ENCODE results near the gene PGP.

Gene PGP

DNA sequence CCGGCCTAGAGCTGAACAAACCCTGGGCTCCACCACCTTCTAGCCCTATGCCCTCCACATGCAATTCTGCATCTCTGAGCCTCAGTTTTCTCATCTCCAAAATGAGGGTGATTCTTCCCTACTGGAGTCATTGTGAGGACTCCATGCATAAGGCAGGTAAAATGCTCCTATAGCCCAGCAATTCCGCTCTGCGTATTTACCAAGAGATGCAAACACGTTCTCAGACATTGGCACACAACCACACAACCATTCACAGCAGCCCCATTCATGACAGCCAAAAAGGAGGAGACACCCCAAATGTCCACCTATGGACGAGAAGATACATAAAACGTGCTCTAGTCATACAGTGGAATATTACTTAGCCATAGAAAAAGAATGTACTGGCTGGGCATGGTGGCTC is 14.3 kb downstream of the PGP start:
- no peak for DNase-seq (ENCODE audit: low read depth in 2 of 2)

DNA sequence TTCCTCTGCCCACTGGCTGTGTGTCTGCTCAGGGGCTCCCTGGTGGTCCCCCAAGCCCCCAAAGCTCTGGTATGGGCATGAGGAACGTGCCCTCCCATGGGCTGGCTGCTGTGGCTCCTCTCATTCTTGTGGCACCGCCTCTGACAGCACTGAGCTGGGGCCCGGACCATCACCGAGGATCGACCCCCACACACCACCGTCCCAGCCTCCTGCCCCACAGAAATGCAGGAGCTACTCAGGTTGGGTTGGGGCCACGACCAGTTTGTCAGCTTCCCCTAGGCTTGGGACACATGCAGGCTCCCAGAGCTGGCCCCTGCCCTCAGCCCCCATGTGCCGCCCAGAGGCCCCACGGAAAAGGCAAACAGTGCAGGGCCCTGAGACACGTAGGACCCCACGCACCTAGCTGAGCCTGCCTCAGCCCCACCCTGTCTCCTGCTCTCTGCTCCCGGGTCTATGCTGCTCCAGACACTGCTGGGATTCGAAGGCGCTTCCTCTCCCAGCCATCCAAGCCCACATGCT is 15.0 kb downstream of the PGP start:
- no peak for DNase-seq (ENCODE audit: low read depth in 2 of 2)

DNA sequence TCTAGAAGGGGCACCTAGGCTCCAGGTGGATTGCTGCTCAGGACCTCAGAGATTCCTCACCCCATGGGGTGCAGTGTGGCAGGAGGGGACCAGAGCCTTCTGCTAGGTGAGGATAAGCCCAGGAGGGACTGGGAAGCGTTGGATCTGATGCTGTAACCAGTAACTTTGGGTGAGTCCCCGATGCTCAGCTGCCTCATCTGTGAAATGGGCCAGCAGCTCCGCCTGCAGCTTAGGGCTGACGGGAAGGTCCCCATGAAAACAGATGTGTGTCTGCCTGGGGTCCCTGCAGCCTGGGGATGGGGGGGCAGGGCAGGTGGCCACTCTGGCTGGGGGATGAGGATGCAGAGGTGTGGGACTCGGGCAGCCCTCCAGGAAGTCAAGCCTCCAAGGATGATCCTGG is 15.5 kb downstream of the PGP start:
- no peak for DNase-seq (ENCODE audit: low read depth in 2 of 2)

DNA sequence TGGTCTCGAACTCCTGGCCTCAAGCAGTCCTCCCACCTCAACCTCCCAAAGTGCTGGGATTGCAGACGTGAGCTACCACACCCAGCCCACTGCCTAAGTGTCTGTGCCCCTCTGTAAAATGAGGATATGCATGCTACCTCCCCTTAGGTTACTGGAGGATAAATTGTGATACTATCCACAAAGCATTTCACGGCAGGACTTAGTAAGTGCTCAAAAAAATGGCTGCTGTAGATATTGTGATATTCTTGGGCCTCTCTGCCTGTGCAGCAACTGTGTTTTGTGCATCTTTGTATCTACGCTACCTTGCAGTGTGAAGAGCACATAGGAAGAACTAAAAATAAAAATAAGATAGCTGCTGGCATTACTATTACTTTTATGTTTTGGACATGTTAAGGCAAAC is 16.4 kb downstream of the PGP start:
- DNase-seq (ENCODE audit: low read depth in 2 of 2): no peak

DNA sequence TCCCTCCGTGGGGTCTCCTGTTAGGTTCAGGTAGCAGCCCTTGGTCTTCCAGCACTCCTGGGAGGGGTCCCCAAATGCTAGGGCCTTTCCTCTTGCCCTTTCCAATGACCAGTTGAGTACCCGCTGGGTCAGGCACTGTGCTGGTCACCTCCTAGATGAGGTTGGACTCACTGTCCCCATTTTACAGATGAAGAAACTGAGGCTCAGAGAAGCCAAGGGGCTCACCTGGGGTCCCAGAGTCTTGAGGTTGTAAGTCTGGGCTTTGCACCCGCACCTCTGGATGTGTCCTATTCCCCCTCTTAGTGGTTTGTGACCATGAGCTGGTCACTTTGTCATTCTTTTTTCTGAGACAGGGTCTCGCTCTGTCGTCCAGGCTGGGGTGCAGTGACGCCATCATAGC is 16.9 kb downstream of the PGP start:
- DNase-seq (ENCODE audit: low read depth in 2 of 2): no peak

DNA sequence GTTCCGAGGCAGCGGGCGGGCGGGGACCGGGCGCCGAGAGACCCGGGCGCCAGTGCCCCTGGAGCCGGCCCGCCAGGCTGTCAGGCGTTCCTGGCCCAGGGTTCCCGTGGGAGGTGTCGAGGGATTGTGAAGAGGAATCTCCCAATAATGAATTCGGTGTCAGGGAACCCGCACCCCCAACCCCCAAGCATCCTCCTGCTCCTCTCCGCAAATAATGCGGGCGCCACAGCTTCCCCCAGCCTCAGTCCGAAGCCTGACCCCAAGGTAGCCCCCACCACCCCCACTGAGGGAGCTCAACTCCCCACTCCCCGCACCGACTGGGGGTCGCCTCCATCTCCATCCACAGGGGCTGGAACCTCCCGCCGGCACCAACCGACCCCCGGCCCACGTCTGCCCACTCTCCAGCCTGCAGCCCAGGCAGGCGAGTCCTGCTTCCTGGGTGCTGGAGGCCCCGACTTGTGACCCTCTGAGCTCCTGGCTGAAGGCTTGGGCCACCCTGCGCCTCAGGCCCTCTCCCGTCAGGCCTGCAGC is 17.6 kb downstream of the PGP start:
- no peak for DNase-seq (ENCODE audit: low read depth in 2 of 2)

DNA sequence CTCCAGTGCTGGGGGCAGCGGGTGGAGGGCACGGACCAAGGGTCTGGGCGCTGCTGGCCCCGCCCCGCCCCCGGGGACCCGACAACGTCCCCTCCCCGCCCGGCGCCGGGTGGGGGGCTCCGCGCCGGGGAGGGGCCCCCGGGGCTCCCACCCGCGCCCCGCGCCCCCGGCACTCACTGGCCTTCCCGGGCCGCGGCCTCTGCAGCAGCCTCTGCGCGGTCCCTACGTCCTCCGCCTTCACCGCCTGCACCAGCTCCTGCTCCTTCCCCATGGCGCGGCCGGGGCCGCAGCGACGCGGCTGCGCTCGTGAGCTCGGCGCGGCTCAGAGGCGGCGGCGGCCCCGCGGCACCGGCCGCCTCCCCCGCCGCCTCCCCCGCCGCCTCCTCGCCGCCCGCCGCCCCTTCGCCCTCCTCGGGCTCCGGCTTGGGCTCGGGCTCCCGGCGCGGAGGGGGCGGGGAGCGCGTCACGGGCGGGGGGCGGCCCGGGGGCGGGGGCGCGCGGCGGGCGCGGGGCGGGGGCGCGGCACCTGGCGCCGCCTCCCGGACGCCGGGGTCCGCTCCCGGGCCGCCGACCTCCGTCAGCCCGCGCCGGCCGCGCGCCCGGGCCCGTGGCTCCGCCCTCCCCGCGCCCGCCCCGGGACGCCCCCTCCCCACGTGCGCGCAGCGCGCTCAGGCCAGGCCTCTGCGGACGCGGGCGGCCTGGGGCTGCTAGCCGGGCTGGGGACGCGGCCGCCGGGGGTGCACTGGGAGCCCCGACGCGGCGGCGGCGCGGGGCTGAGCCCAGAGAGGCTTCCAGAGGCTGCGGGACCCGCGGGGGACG is 18.3 kb downstream of the PGP start, which contains the start of gene CASKIN1:
Gene CASKIN1, minus strand, starts transcription at position 444 of the 819 bp plus-strand sequence. Its CDS starts 173 bp downstream, at position 271.
- no peak for DNase-seq (ENCODE audit: low read depth in 2 of 2)

DNA sequence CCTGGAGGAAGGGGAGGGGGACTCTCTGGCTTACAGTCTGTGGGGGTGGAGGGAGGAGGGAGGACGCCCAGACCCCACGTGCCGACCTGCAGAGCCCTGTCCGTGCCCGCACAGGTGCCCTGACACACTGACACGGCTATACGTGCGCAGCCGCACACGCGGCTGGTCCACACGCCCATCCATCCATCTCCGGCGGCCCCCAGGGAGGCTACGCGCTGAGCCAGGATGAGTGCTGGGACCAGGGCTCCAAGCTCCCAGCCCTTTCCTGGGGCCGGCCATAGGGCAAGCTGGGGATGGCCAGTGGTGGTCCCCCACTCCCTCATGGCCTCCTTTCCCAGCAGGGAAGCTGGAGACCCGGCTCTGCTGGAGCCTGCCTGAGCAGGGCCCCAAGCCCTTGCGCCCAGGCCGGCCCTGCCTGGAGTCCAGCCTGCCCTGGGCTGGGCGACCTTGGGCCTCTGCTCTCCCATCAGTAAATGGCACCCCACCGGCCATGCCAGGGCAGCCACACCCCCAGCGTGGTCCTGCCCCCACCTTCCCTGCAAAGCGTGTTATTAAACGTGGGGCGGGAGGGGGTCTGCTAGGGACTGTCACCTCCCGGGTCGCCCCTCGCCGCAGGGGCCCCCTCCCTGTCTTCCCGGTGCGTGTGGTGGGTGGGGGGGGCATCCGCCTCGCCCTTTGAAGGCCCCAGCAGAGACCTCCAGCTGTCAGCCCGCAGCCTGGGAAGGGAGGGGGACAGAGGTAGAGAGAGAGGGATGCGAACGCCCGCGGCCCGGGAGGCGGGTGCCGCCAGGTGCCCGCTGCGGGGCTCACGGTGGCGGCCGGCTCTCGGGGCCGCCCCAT is 19.1 kb downstream of the PGP start:
- DNase-seq (ENCODE audit: low read depth in 2 of 2): no peak

DNA sequence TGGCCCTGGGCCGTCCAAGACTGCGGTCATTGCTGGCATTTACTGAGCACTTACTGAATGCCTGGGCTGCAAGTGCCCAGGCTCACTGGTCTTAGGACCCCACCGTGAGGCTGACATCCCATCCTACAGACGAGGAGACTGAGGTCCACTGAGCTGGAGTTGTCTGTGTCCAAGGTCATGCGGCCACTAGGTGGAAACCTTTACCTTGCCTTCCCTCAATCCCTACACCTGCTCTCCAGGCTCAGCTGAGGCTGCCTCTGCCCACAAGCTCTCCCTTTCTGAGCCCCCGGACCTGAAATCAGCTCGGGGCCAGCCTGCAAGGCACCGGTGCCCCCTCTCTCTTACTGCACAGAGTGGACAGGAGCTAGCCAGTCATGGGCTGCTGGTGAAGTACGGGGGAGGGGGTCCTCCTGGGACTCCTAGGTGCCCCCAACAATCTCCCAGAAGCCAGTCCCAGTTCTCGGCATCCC is 19.8 kb downstream of the PGP start:
- DNase-seq (ENCODE audit: low read depth in 2 of 2): no peak

DNA sequence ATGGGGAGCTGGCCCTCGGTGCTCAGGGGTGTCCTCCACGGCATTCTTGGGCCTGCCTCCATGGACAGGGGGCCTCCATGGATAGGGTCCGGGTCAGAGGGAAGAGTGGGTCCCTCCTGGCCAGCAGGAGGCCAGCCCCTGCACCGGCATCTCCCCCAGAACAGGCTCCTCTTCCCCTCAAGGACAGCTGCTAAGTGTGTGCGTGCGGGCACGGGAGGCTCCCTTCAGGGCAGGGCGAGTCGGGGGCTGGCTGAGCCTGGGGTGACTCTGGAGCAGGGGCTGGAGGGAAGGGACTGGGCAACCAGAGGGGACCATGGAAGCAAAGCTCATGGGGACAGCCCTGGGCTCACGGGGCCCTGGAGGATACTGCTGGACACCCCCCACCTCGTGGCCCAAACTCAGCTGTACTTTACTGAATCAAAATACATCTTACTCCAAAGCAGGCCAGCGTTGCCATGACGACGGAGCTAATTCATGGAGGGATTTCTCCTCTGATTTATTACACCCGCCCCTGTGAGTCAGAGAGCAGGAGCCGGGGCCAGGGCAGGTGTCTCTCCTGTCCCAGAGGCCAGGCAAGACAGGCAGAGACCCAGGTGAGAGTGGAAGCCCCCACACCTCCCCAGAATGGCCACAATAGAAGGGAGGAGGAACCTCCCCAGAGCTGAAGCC is 20.3 kb downstream of the PGP start:
- no peak for DNase-seq (ENCODE audit: low read depth in 2 of 2)

DNA sequence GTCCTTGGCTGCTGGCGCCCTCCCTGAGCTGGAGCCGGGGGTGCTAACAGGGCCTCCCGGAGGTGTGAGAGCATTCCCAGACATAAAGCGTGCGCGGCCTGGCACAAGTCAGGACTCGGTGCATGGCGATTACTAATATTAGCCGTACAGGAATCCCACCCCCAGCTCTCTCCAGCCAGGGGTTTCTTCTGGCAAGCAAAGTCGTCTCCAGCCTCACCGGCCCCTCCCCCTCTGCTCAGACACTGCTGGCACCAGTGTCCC is 23.3 kb downstream of the PGP start:
- no peak for DNase-seq (ENCODE audit: low read depth in 2 of 2)

DNA sequence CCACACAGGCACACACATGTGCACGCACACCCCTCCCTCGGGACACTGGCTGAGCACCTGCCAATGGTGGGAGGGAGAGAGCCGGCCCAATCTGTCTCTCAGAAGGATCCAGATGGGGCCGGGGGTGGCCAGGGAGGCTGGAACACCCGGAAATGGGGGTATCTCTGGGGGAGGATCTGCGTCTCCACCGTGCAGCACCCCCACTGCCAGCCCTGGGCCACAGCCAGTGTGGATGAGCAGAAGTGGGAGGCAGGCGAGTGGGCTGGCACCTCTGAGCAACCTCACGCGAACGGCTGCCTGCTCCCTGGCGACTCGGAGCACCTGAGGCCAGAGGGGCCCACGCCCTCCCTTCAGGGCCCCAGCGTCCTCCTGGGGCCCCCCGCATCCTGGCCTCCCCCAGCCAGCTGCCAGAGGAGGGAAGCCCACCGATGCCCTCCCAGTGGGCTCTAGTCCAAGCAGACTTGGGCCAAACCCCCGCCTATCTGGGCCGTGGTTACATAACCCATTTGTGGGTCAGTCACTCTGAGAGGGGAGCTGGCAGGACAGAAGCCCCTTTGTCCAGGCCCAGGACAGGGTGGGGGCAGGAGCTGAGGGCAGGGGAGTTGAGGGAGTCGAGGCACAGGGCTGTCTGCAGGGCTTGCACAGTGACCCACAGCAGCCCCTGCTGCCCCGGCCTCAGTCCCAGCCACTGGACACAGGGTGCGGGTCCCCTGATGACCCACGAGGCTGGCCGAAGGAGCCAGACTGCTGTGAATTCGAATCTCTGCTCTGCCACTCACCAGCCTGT is 23.8 kb downstream of the PGP start:
- no peak for DNase-seq (ENCODE audit: low read depth in 2 of 2)

DNA sequence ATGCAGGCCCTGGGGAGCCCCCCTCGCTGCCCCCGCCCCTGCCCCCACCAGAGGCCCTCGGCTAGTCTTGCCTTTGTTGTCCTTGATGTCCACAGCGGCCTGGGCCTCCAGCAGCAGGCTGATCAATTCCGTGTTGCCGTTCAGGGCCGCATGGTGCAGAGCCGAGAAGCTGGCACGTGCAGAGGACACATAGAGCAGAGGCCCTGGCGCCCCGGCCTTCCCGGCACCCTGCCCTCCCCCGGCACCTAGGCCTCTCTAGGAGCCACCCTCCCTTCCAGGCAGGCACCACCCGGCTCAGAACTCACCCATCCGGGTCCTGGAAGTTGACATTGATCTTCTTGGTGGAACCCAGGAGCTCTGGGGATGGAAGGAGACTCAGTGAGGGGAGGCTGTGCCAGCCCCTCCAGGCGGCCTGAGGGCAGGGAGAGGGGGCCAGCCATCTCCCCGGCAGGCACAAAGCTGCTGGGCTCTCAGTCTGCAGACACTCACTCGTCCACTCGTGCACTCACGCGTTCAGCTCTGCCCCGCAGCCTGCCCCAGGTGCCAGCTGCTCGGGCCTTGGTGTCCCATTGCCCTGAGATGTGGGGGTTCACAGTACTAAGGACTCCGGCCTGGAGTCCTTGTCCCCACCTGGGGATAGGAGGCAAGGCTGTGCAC is 24.5 kb downstream of the PGP start:
- DNase-seq (ENCODE audit: low read depth in 2 of 2): no peak

DNA sequence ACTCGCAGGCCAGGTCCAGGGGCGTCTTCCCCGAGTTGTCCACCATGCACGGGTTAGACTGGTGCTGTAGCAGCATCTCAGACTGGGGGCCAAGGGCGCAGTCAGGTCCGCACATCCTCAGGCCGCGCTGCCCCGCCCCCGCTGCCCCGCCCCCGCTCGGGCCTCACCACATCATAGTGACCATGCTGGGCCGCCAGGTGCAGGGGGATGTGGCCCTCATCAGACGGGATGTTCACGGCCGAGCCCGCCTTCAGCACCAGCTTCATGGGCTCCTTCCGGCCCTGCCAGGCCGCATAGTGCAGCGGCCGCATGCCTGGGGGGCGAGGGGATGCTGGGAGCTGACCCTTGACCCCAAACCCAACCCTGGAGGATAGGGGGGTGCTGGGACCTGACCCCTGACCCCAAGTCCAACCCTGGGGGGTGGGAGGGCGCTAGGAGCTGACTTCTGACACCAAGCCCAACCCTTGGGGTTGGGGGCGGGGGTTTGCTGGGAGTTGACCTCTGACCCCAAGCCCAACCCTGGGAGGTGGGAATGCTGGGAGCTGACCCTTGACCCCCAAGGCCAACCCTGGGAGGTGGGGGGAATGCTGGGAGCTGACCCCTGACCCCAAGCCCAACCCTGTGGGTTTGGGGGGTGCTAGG is 25.3 kb downstream of the PGP start:
- no peak for DNase-seq (ENCODE audit: low read depth in 2 of 2)

DNA sequence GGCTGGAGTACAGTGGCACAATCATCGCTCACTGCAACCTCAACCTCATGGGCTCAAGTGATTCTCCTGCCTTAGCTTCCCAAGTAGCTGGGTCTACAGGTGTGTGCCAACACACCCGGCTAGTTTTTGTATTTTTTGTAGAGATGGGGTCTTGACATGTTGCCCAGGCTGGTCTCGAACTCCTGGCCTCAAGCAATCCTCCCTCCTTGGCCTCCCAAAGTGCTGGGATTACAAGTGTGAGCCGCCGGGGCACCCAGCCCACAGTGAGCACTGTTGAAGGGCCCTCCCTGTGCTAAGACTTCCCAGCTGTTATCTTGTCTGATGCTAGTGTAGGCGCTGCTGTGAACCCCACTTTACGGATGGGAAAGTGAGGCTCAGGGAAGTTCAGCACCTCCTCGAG is 26.2 kb downstream of the PGP start:
- DNase-seq (ENCODE audit: low read depth in 2 of 2): no peak

DNA sequence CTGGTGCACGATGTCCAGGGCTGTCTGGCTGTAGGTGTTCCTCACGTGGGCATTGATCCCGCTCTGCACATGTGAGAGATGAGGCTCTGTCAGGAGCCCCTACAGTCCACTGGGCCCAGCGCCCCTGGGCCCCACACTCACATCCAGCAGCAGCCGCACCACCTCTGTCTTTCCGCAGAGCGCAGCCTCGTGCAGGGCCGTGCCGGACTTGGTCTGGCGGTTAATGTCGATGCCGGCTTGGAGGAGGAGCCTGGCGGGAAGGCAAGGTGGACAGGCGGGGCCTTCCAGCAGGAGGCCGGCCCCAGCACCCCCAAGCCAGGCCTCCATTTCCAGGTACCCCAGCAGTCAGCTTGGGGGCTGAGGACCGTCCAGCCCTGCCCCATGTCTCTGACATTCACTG is 27.4 kb downstream of the PGP start:
- DNase-seq (ENCODE audit: low read depth in 2 of 2): no peak

DNA sequence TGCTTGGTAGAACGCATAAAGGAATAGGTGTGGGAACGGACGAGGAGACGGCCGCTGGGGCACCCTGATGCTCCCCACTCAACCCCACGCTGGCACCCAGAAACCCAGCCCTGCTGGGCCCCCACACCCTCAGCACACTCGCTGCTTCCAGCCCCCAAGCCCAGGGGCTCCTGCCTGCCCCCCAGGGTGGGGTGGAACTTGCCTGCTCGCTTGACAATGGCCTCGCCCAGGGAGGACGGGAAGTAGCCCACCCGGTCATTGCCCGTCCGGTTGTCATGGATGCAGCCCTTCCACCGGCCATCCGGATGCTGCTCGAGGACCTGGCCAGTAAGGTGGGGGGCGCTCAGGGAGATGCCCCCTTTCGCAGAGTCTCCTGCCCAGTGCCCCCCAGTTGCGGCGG is 28.1 kb downstream of the PGP start:
- DNase-seq (ENCODE audit: low read depth in 2 of 2): no peak

DNA sequence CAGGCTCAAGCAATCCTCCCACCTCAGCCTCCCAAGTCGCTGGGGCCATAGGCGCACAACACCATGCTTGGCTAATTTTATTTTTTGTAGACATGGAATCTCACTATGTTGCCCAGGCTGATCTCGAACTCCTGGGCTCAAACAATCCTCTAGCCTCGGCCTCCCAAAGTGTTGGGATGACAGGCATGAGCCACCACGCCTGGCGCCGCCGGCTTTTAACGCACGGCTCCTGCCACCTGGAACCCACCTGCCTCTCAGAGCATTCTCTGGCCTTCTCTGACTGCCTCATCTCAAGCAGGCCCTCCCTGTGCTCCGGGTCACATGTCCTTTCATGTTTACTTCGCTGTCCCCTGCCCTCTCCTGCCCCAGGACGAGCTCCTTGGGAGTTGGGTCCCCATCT is 28.6 kb downstream of the PGP start:
- no peak for DNase-seq (ENCODE audit: low read depth in 2 of 2)

DNA sequence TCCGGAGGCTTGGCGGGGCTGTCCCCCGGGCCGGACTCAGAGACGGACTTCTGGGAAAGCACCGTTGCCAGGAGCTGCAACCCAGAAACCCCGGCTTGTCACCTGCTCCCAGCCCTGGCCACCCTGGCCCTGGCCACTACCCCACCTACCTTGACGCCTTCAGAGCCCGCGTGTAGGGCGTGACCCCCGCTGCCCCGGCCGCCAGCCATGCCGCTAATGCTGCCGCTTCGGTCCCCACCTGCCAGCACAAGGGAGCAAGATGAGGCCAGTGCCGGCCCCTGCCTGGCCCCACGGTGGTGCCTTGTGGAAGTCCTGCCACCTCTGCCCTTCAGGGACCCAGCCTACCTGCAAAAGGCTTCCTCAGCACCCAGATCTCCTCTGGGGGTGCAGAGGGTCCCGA is 29.7 kb downstream of the PGP start:
- DNase-seq (ENCODE audit: low read depth in 2 of 2): no peak

DNA sequence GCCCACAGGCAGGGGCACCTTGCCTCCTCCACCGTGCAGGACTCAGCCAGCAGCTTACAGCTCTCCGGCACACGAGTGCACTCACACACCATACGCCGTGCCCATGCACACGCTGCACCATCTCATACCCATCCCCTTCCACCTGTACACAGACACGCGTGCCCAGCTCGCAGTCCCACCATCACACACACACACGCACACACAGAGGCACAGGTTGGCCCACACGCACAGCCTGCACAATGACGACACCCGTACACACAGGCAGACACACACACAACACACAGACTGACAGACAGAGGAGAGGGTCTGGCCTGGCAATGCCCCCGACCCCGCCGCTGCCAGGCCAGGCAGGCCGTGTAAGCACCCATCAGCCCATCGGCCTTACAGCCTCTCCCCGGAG is 30.3 kb downstream of the PGP start:
- DNase-seq (ENCODE audit: low read depth in 2 of 2): no peak

All from fibroblast of skin of left biceps (primary cell).